ENCODE results near the gene TCP10L. TPM values are rescaled to one million over a fixed set of nuclear protein-coding genes. Genes with fewer than 3 reads are reported as not detected.
A peak's percentile ranks its signal among the peaks of the same experiment; 100 is the strongest.
"Not testable (repeated sequence)": the region's sequence is repeated elsewhere in the genome, so short reads cannot be mapped to it uniquely, and the experiment has no call there.

The TCP10L gene
- total and polyA plus RNA-seq, 4 donors = 1.1 to 8.0 (median 2.8) TPM

DNA sequence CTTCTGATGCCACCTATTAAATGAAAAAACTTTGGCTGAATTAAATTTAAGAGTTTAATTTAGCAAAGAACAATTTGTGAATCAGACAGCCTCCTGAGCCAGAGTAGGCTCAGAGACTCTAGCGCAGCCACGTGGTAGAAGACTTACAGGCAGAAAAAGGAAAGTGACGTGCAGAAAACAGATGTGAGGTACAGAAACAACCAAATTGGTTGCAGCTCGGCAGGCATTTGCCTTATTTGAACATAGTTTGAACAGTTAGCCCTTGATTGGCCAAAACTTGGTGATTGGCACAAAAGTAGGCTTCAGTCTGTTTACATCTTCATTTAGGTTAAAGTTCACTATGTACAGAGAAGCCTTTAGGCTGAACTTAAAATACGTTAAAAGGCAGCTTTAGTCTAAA is 22.9 kb downstream of the TCP10L start:
- no peak overlapping the region for H3K27ac ChIP-seq (ENCODE audit: low read depth in 1 of 2, low read length in 2 of 2)
- H3K9ac ChIP-seq (ENCODE audit: low read depth in 1 of 2, low read length in 2 of 2) = no peak overlapping the region
- no peak for TF ChIP-seq HNF4A (conservative IDR thresholded peaks at IDR 0.05)
- TF ChIP-seq JUND (IDR thresholded peaks at IDR 0.05) = no peak
- no peak for TF ChIP-seq YY1 (IDR thresholded peaks at IDR 0.05)
- no peak for TF ChIP-seq HNF4G (IDR thresholded peaks at IDR 0.05)
- no peak for TF ChIP-seq RXRA (IDR thresholded peaks at IDR 0.05)
- TF ChIP-seq NR2F2 (IDR thresholded peaks at IDR 0.05) = no peak
- TF ChIP-seq REST (IDR thresholded peaks at IDR 0.05) = no peak
- no peak for TF ChIP-seq GABPA (IDR thresholded peaks at IDR 0.05 in 1 of 2, conservative IDR thresholded peaks at IDR 0.05 in 1 of 2)
- TF ChIP-seq RAD21 (IDR thresholded peaks at IDR 0.05) = peak; percentile 63 to 65
- TF ChIP-seq, protein P1, sequence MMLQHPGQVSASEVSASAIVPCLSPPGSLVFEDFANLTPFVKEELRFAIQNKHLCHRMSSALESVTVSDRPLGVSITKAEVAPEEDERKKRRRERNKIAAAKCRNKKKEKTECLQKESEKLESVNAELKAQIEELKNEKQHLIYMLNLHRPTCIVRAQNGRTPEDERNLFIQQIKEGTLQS (IDR thresholded peaks at IDR 0.05) = no peak
- TF ChIP-seq, protein P2, sequence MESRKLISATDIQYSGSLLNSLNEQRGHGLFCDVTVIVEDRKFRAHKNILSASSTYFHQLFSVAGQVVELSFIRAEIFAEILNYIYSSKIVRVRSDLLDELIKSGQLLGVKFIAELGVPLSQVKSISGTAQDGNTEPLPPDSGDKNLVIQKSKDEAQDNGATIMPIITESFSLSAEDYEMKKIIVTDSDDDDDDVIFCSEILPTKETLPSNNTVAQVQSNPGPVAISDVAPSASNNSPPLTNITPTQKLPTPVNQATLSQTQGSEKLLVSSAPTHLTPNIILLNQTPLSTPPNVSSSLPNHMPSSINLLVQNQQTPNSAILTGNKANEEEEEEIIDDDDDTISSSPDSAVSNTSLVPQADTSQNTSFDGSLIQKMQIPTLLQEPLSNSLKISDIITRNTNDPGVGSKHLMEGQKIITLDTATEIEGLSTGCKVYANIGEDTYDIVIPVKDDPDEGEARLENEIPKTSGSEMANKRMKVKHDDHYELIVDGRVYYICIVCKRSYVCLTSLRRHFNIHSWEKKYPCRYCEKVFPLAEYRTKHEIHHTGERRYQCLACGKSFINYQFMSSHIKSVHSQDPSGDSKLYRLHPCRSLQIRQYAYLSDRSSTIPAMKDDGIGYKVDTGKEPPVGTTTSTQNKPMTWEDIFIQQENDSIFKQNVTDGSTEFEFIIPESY (IDR thresholded peaks at IDR 0.05) = no peak
- TF ChIP-seq, protein P3, sequence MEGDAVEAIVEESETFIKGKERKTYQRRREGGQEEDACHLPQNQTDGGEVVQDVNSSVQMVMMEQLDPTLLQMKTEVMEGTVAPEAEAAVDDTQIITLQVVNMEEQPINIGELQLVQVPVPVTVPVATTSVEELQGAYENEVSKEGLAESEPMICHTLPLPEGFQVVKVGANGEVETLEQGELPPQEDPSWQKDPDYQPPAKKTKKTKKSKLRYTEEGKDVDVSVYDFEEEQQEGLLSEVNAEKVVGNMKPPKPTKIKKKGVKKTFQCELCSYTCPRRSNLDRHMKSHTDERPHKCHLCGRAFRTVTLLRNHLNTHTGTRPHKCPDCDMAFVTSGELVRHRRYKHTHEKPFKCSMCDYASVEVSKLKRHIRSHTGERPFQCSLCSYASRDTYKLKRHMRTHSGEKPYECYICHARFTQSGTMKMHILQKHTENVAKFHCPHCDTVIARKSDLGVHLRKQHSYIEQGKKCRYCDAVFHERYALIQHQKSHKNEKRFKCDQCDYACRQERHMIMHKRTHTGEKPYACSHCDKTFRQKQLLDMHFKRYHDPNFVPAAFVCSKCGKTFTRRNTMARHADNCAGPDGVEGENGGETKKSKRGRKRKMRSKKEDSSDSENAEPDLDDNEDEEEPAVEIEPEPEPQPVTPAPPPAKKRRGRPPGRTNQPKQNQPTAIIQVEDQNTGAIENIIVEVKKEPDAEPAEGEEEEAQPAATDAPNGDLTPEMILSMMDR (IDR thresholded peaks at IDR 0.05; ENCODE audit: low read depth, low read length, missing input control) = peak; percentile 17
- no peak for TF ChIP-seq FOXA2 (IDR thresholded peaks at IDR 0.05)
- no peak for TF ChIP-seq FOXA1 (IDR thresholded peaks at IDR 0.05)
- TF ChIP-seq TAF1 (conservative IDR thresholded peaks at IDR 0.05) = no peak
- TF ChIP-seq SP1 (IDR thresholded peaks at IDR 0.05) = no peak

DNA sequence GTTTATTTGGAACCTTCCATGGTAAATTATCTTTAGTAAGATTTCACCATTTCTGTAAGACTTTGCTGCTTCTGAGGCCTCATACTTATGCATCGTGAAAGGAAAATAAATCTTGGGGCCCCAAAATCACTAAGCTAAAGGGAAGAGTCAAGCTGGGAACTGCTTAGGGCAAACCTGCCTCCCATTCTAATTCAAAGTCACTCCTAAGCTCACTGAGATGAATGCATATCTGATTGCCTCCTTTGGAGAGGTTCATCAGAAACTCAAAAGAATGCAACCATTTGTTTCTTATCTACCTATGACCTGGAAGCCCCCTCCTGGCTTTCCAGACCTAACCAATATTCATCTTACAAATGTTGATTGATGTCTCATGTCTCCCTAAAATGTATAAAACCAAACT is 23.8 kb downstream of the TCP10L start:
- not testable (repeated sequence) for H3K9me3 ChIP-seq (ENCODE audit: control insufficient read depth in 4 of 4, low read length in 3 of 4); H3K36me3 ChIP-seq (ENCODE audit: control insufficient read depth in 4 of 4, insufficient read depth in 3 of 4, low read depth in 1 of 4, low read length in 3 of 4); H3K4me3 ChIP-seq (ENCODE audit: low read depth in 1 of 3, low read length in 3 of 3); DNase-seq (ENCODE audit: low spot score); H3K4me1 ChIP-seq (ENCODE audit: control insufficient read depth in 4 of 4, insufficient read depth in 4 of 4, low read length in 3 of 4); H3K27ac ChIP-seq (ENCODE audit: low read depth in 1 of 2, low read length in 2 of 2); H3K27me3 ChIP-seq (ENCODE audit: control insufficient read depth in 4 of 4, insufficient read depth in 4 of 4, low read length in 3 of 4); H3K9ac ChIP-seq (ENCODE audit: low read depth in 1 of 2, low read length in 2 of 2)
- 96% methylated on average over 1 of the region's 1 CpG for WGBS

More for the DNA sequence above, 22.9 kb downstream of the TCP10L start:
- DNase-seq (ENCODE audit: low spot score) = no peak
- Histone ChIP-seq H3K36me3 (ENCODE audit: control insufficient read depth in 4 of 4, insufficient read depth in 3 of 4, low read depth in 1 of 4, low read length in 3 of 4) (no peaks in the 10 kb centered on the region), H3K4me3 (ENCODE audit: low read depth in 1 of 3, low read length in 3 of 3) (no peak overlapping the region), H3K9me3 (ENCODE audit: control insufficient read depth in 4 of 4, low read length in 3 of 4) (no peaks in the 10 kb centered on the region), H3K27me3 (ENCODE audit: control insufficient read depth in 4 of 4, insufficient read depth in 4 of 4, low read length in 3 of 4) (no peaks in the 10 kb centered on the region), H3K4me1 (ENCODE audit: control insufficient read depth in 4 of 4, insufficient read depth in 4 of 4, low read length in 3 of 4) (no peaks in the 10 kb centered on the region)
- WGBS = 69% methylated on average over 5 of the region's 5 CpGs
